ENCODE results near the gene DHCR7. TPM values are rescaled to one million over a fixed set of nuclear protein-coding genes. Genes with fewer than 3 reads are reported as not detected.

The DHCR7 gene
- total RNA-seq, 1 experiment from 2014 or later, result 371 TPM

DNA sequence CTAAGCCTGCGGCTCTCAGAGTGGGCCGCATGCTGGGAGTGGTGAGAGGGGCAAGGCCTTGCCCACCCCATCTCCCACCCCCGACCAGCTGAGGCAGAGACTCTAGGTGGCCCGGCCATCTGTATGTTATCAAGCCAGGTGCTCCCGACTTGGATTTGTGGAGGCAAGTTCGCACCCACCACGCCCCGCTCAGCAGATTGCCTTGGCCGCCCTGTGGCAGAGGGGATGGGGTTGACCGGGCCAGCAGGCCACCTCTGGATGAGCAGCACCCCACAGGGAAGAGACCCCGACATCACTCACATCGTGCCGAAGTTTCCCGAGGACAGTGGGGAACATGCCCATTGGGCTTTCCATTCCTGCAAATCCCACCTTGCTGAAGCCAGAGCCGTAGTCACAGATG lies 40.8 kb downstream of the DHCR7 start:
- Histone ChIP-seq H3K36me3 (ENCODE audit: control insufficient read depth, insufficient read depth, low read length) (no peaks in the 10 kb centered on the region), H3K27me3 (replicated peaks; ENCODE audit: control insufficient read depth, insufficient read depth, low read length) (0 out of 2 replicates have a peak, but pooled peaks cover 1% of the 10 kb centered on the region), H3K4me3 (ENCODE audit: low read depth, low read length) (no peak overlapping the region), H3K4me1 (no peaks in the 10 kb centered on the region), H3K9me3 (no peaks in the 10 kb centered on the region)
- Mint-ChIP-seq H3K36me3 (ENCODE audit: insufficient read depth, unreplicated experiment) (peaks cover 6% of the 10 kb centered on the region), H3K4me1 (ENCODE audit: low read depth, unreplicated experiment) (no peaks in the 10 kb centered on the region), H3K9me3 (ENCODE audit: unreplicated experiment) (peaks cover 27% of the 10 kb centered on the region), H3K4me3 (ENCODE audit: unreplicated experiment) (no peak overlapping the region), H3K27me3 (ENCODE audit: insufficient read depth, unreplicated experiment) (peaks cover 24% of the 10 kb centered on the region), H3K27ac (ENCODE audit: unreplicated experiment) (no peak overlapping the region)
- ChIA-PET POLR2A (no interaction called here), CTCF (no interaction called here)
- intact Hi-C loops (cut with micrococcal nuclease; ENCODE audit: unreplicated experiment), result no loop called here
- DNase-seq, result no peak
- no TSS peak for BruUV-seq (replicated peaks)
- TF ChIP-seq, protein P1, sequence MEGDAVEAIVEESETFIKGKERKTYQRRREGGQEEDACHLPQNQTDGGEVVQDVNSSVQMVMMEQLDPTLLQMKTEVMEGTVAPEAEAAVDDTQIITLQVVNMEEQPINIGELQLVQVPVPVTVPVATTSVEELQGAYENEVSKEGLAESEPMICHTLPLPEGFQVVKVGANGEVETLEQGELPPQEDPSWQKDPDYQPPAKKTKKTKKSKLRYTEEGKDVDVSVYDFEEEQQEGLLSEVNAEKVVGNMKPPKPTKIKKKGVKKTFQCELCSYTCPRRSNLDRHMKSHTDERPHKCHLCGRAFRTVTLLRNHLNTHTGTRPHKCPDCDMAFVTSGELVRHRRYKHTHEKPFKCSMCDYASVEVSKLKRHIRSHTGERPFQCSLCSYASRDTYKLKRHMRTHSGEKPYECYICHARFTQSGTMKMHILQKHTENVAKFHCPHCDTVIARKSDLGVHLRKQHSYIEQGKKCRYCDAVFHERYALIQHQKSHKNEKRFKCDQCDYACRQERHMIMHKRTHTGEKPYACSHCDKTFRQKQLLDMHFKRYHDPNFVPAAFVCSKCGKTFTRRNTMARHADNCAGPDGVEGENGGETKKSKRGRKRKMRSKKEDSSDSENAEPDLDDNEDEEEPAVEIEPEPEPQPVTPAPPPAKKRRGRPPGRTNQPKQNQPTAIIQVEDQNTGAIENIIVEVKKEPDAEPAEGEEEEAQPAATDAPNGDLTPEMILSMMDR (IDR thresholded peaks at IDR 0.05; ENCODE audit: insufficient read depth in 1 of 2, low read depth in 1 of 2, low read length in 1 of 2, severe bottlenecking in 1 of 2, unreplicated experiment in 1 of 2), result no peak

DNA sequence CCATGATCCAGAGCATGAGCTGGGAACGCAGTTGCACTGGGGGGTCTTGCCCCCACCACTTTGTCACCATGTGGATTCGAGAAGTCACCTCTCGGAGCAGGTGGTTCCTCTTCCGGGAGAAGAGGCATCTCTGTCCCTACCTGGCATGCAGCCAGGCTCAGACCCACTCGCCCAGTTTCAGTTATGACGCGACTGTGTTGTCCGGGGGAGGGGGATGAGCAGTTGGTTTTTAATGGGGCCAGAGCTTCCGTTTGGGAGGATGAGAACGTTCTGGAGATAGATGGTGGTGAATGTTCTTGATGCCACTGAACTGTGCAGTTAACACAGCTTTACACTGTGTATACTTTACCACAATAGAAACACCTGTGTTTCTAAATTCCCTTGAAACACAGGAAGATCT lies 41.5 kb downstream of the DHCR7 start:
- peaks cover 6% of the 10 kb centered on the region for H3K36me3 Mint-ChIP-seq (ENCODE audit: insufficient read depth, unreplicated experiment)
- no peaks in the 10 kb centered on the region for H3K4me1 Mint-ChIP-seq (ENCODE audit: low read depth, unreplicated experiment)
- H3K9me3 Mint-ChIP-seq (ENCODE audit: unreplicated experiment), result peaks cover 32% of the 10 kb centered on the region
- POLR2A ChIA-PET, result no interaction called here
- DNase-seq, result no peak
- H3K27me3 Mint-ChIP-seq (ENCODE audit: insufficient read depth, unreplicated experiment), result peaks cover 22% of the 10 kb centered on the region
- TF ChIP-seq, protein P1 (IDR thresholded peaks at IDR 0.05; ENCODE audit: insufficient read depth in 1 of 2, low read depth in 1 of 2, low read length in 1 of 2, severe bottlenecking in 1 of 2, unreplicated experiment in 1 of 2), result no peak
- H3K27ac Mint-ChIP-seq (ENCODE audit: unreplicated experiment), result no peak overlapping the region
- no peak overlapping the region for H3K4me3 Mint-ChIP-seq (ENCODE audit: unreplicated experiment)
- no TSS peak for BruUV-seq (replicated peaks)
- Histone ChIP-seq H3K27me3 (replicated peaks; ENCODE audit: control insufficient read depth, insufficient read depth, low read length) (0 out of 2 replicates have a peak, but pooled peaks cover 1% of the 10 kb centered on the region), H3K36me3 (ENCODE audit: control insufficient read depth, insufficient read depth, low read length) (no peaks in the 10 kb centered on the region), H3K4me3 (ENCODE audit: low read depth, low read length) (no peak overlapping the region), H3K9me3 (no peaks in the 10 kb centered on the region), H3K4me1 (no peaks in the 10 kb centered on the region)
- intact Hi-C loops (cut with micrococcal nuclease; ENCODE audit: unreplicated experiment), result no loop called here
- CTCF ChIA-PET, result no interaction called here

DNA sequence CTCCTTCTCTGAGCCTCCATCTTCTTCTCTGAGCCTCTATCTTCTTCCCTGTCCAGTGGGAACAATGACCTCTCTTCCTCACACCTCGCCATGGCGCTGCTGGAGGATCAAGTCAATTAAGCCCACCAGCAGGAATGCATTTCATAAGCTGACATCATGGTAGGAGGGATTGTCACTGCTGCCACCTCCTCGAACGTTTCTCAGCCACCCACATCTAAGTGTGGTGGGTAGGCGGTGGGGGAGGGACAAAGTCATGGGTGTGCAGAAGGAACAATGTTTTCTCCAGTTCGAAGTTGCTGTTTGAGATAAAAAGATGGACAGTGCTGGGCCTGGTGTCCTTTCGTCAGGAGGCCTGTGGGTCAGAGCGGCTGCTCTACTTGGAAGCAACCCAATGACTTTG lies 44.0 kb downstream of the DHCR7 start:
- Mint-ChIP-seq H3K9me3 (ENCODE audit: unreplicated experiment) (peaks cover 22% of the 10 kb centered on the region), H3K36me3 (ENCODE audit: insufficient read depth, unreplicated experiment) (no peaks in the 10 kb centered on the region), H3K4me1 (ENCODE audit: low read depth, unreplicated experiment) (no peaks in the 10 kb centered on the region), H3K27ac (ENCODE audit: unreplicated experiment) (no peak overlapping the region), H3K4me3 (ENCODE audit: unreplicated experiment) (no peak overlapping the region), H3K27me3 (ENCODE audit: insufficient read depth, unreplicated experiment) (peaks cover 17% of the 10 kb centered on the region)
- intact Hi-C loops (cut with micrococcal nuclease; ENCODE audit: unreplicated experiment), result no loop called here
- Histone ChIP-seq H3K27me3 (replicated peaks; ENCODE audit: control insufficient read depth, insufficient read depth, low read length) (0 out of 2 replicates have a peak, but pooled peaks cover 1% of the 10 kb centered on the region), H3K4me3 (ENCODE audit: low read depth, low read length) (no peak overlapping the region), H3K9me3 (no peaks in the 10 kb centered on the region), H3K4me1 (no peaks in the 10 kb centered on the region), H3K36me3 (ENCODE audit: control insufficient read depth, insufficient read depth, low read length) (no peaks in the 10 kb centered on the region)
- ChIA-PET CTCF (interaction anchor here (0.6 kb wide), 1 partner anchor 89 kb away, joined by 3 read pairs; no protein-coding TSS in a partner anchor), POLR2A (no interaction called here)
- no peak for DNase-seq
- BruUV-seq (replicated peaks), result no TSS peak
- TF ChIP-seq, protein P1 (IDR thresholded peaks at IDR 0.05; ENCODE audit: insufficient read depth in 1 of 2, low read depth in 1 of 2, low read length in 1 of 2, severe bottlenecking in 1 of 2, unreplicated experiment in 1 of 2), result no peak
